Endodermal cell (in vitro differentiated cells): Measurements from ENCODE around the gene ATOSA. TPM values are rescaled to one million over a fixed set of nuclear protein-coding genes. Genes with fewer than 3 reads are reported as not detected.

Experiments used
- DNase-seq: peaks from one replicate; pipeline ENCODE4 v3.0.0-alpha.2; 2017
- H3K27ac ChIP-seq: 2 replicates; pipeline ENCODE4 v1.5.1; 2013; ENCODE audit warnings: mild to moderate bottlenecking, low read depth, low read length, moderate library complexity
- H3K27me3 ChIP-seq: 2 replicates; pipeline ENCODE4 v1.6.1; 2013; ENCODE audit warnings: mild to moderate bottlenecking, low read length, moderate library complexity; ENCODE audit not compliant: insufficient read depth, control insufficient read depth, poor library complexity, severe bottlenecking
- H3K36me3 ChIP-seq: 2 replicates; pipeline ENCODE4 v1.7.0; 2013; ENCODE audit warnings: mild to moderate bottlenecking, low read length, moderate library complexity; ENCODE audit not compliant: control insufficient read depth, insufficient read depth
- H3K4me1 ChIP-seq: one replicate; pipeline ENCODE4 v1.7.0; 2013; ENCODE audit warnings: low read length; ENCODE audit not compliant: control insufficient read depth, insufficient read depth
- H3K4me3 ChIP-seq: 2 replicates; pipeline ENCODE4 v1.5.1; 2013; ENCODE audit warnings: mild to moderate bottlenecking, low read length, moderate library complexity
- H3K9ac ChIP-seq: 2 replicates; pipeline ENCODE4 v1.6.1; 2013; ENCODE audit warnings: mild to moderate bottlenecking, low read length, moderate library complexity; ENCODE audit not compliant: poor library complexity, severe bottlenecking; ENCODE audit errors: extremely low read depth
- H3K9me3 ChIP-seq: 2 replicates; pipeline ENCODE4 v1.6.1; 2013; ENCODE audit warnings: mild to moderate bottlenecking, low read length, moderate library complexity; ENCODE audit not compliant: control insufficient read depth
- H3K27ac Mint-ChIP-seq: 2 replicates; pipeline ENCODE4 v1.8.0; 2020; ENCODE audit warnings: mixed read lengths
- H3K27me3 Mint-ChIP-seq: 2 replicates; pipeline ENCODE4 v1.8.0; 2021; ENCODE audit warnings: mild to moderate bottlenecking, mixed read lengths; ENCODE audit not compliant: insufficient read depth
- H3K36me3 Mint-ChIP-seq: 2 replicates; pipeline ENCODE4 v1.8.0; 2020; ENCODE audit warnings: low read depth, mixed read lengths
- H3K4me1 Mint-ChIP-seq: 2 replicates; pipeline ENCODE4 v1.8.0; 2020; ENCODE audit warnings: mixed read lengths
- H3K4me3 Mint-ChIP-seq: 2 replicates; pipeline ENCODE4 v1.8.0; 2020; ENCODE audit warnings: mild to moderate bottlenecking, moderate library complexity, mixed read lengths
- H3K9me3 Mint-ChIP-seq: 2 replicates; pipeline ENCODE4 v1.8.0; 2020; ENCODE audit warnings: mild to moderate bottlenecking, mixed read lengths
- CTCF ChIP-seq: fragments of 200-600 bp; sonication (generic); conservative IDR thresholded peaks from 2 replicates; pipeline ENCODE4 v1.5.0; 2021; ENCODE audit warnings: antibody characterized with exemption, mild to moderate bottlenecking
- WGBS, 2 experiments: methylation state at CpG; one replicate each; pipeline versions ENCODE4 v1.1.5 to v1.1.7; 2013; ENCODE audit warnings: missing lambda C conversion rate in 2 of 2, mixed read lengths in 1 of 2; ENCODE audit not compliant: insufficient coverage in 1 of 2, insufficient read length in 1 of 2; 5-methylcytosine and 5-hydroxymethylcytosine counted together
- total RNA-seq, 2 donors: library from RNA; stranded (reverse); fragmentation: NEBNext Ultra II Directional in 1 of 2; extraction: Animal tissue kit (Norgen Biotek cat#: 25700) in 1 of 2; gene quantifications; 2 replicates in 1 of 2; 3 replicates in 1 of 2; pipeline ENCODE4 v1.2.1, GENCODE V29; 2021

ATOSA gene
- total RNA-seq, 2 donors from 2014 or later = 18.6 to 27.8 TPM

GRCh38 chr15:52695154-52695553 lies 16.0 kb upstream of the ATOSA start:
- H3K4me1 ChIP-seq = no peaks in the 10 kb centered on the region

GRCh38 chr15:52689562-52689961 lies 10.4 kb upstream of the ATOSA start:
- Histone ChIP-seq H3K36me3 (no peaks in the 10 kb centered on the region), H3K4me1 (no peaks in the 10 kb centered on the region), H3K9me3 (no peaks in the 10 kb centered on the region), H3K27ac (no peak overlapping the region), H3K9ac (no peak overlapping the region), H3K27me3 (no peaks in the 10 kb centered on the region), H3K4me3 (no peak overlapping the region)
- no peak overlapping the region for H3K4me3 Mint-ChIP-seq
- 83 to 100% methylated on average over 1 of the region's 1 CpG for WGBS, 2 experiments
- no peak for DNase-seq
- H3K27me3 Mint-ChIP-seq = no peaks in the 10 kb centered on the region
- no peaks in the 10 kb centered on the region for H3K4me1 Mint-ChIP-seq
- no peaks in the 10 kb centered on the region for H3K9me3 Mint-ChIP-seq
- no peak overlapping the region for H3K27ac Mint-ChIP-seq
- TF ChIP-seq CTCF = no peak
- H3K36me3 Mint-ChIP-seq = no peaks in the 10 kb centered on the region

More at GRCh38 chr15:52695154-52695553, 16.0 kb upstream of the ATOSA start:
- 98 to 100% methylated on average over 2 of the region's 2 CpGs for WGBS, 2 experiments
- no peak overlapping the region for H3K27ac Mint-ChIP-seq
- H3K4me1 Mint-ChIP-seq = peaks cover 13% of the 10 kb centered on the region
- Histone ChIP-seq H3K27me3 (peaks cover 12% of the 10 kb centered on the region), H3K9ac (no peak overlapping the region), H3K4me3 (no peak overlapping the region), H3K27ac (no peak overlapping the region), H3K36me3 (no peaks in the 10 kb centered on the region), H3K9me3 (no peaks in the 10 kb centered on the region)
- TF ChIP-seq CTCF = no peak
- H3K36me3 Mint-ChIP-seq = no peaks in the 10 kb centered on the region
- H3K4me3 Mint-ChIP-seq = no peak overlapping the region
- H3K9me3 Mint-ChIP-seq = no peaks in the 10 kb centered on the region
- no peak for DNase-seq
- H3K27me3 Mint-ChIP-seq = no peaks in the 10 kb centered on the region

DNA sequence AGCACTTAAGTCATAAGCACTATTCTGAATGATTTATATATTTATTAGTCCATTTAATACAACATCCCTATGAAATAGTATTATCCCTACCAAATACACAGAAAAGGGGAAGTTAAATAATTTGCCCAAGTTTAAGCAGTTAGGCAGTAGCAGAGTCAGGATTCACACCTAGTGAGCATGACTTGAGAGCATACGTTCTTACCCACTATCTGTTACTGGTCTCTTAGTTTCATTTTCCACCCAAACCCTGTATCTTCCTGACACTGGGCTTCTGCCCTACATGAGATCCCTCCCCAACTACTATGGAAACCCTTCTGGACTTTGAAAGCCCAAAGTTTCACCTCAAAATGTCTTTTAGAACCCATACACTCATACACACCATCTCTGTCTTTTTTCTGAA lies 4.4 kb upstream of the ATOSA start:
- Mint-ChIP-seq H3K9me3 (peaks cover 20% of the 10 kb centered on the region), H3K4me1 (peaks cover 13% of the 10 kb centered on the region), H3K27ac (no peak overlapping the region), H3K4me3 (no peak overlapping the region), H3K36me3 (peaks cover 4% of the 10 kb centered on the region), H3K27me3 (no peaks in the 10 kb centered on the region)
- H3K4me3 ChIP-seq = no peak overlapping the region
- H3K4me1 ChIP-seq = peaks cover 6% of the 10 kb centered on the region
- peaks cover 17% of the 10 kb centered on the region for H3K9me3 ChIP-seq
- H3K9ac ChIP-seq = no peak overlapping the region
- H3K27me3 ChIP-seq = no peaks in the 10 kb centered on the region
- no peaks in the 10 kb centered on the region for H3K36me3 ChIP-seq
- 74 to 100% methylated on average over 1 of the region's 1 CpG for WGBS, 2 experiments
- no peak for DNase-seq
- no peak overlapping the region for H3K27ac ChIP-seq
- TF ChIP-seq CTCF = no peak
